Omental fat pad (tissue), 4 donors: ENCODE results near the gene HAS3. TPM values are rescaled to one million over a fixed set of nuclear protein-coding genes. Genes with fewer than 3 reads are reported as not detected.
"Not testable (repeated sequence)": the region's sequence is repeated elsewhere in the genome, so short reads cannot be mapped to it uniquely, and the experiment has no call there.

Experiments
- ATAC-seq: fragments of 150-250 bp; one replicate; pipeline ENCODE4 v1.9.1; 2016; ENCODE audit warnings: mild to moderate bottlenecking, moderate library complexity; ENCODE audit not compliant: low FRiP score
- DNase-seq: peaks from one replicate; pipeline ENCODE4 v3.0.0-alpha.2; 2019; ENCODE audit warnings: low spot score
- total RNA-seq, 4 donors: library from RNA; depleted of rRNA; stranded (reverse); fragments of >200 nt; gene quantifications; one replicate each; pipeline ENCODE4 v1.1.0, GENCODE V29; 2016
- TF ChIP-seq, protein P1 (sequence below), 3 donors: fragments of 450-650 bp; IDR thresholded peaks; one replicate each; pipeline ENCODE4 v1.5.1; 2016 to 2017; ENCODE audit warnings: antibody characterized with exemption in 3 of 3, mild to moderate bottlenecking in 3 of 3, moderate library complexity in 2 of 3

HAS3 gene
- total RNA-seq, 4 donors from 2014 or later: 0.36 to 2.2 (median 1.2) TPM

DNA sequence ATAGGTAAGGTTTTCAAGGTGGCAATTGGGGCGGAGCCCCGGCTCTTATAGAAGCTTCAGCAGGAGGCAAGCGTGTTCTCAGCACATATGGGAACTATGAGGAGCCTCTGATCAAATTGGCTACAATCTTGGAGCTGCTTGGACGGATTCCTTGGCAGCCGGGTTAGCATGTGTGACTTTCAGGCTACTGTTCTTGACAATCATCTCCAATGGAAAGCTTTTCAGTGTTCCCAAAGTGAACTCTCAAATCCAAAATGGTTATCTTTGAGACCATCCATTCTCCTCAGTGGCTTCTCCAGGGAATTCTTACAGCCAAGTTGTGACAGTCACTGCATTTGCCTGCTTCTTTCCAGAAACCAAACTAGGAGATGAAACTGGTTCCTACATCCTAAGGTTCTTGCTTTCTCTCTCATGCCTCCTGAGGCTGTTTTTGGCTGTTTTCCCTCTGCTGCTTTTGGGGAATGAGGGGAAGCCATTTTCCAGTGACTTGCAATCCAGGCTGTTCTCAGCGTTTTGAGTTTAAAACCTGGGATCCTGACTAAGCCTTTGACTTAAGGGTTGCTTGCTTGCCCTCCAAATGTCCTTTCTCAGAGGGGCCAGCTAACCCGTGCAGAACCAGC lies 10.9 kb downstream of the HAS3 start:
- ATAC-seq (no peak), DNase-seq (no peak)
- TF ChIP-seq, protein P1, sequence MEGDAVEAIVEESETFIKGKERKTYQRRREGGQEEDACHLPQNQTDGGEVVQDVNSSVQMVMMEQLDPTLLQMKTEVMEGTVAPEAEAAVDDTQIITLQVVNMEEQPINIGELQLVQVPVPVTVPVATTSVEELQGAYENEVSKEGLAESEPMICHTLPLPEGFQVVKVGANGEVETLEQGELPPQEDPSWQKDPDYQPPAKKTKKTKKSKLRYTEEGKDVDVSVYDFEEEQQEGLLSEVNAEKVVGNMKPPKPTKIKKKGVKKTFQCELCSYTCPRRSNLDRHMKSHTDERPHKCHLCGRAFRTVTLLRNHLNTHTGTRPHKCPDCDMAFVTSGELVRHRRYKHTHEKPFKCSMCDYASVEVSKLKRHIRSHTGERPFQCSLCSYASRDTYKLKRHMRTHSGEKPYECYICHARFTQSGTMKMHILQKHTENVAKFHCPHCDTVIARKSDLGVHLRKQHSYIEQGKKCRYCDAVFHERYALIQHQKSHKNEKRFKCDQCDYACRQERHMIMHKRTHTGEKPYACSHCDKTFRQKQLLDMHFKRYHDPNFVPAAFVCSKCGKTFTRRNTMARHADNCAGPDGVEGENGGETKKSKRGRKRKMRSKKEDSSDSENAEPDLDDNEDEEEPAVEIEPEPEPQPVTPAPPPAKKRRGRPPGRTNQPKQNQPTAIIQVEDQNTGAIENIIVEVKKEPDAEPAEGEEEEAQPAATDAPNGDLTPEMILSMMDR (IDR thresholded peaks at IDR 0.05): no peak

DNA sequence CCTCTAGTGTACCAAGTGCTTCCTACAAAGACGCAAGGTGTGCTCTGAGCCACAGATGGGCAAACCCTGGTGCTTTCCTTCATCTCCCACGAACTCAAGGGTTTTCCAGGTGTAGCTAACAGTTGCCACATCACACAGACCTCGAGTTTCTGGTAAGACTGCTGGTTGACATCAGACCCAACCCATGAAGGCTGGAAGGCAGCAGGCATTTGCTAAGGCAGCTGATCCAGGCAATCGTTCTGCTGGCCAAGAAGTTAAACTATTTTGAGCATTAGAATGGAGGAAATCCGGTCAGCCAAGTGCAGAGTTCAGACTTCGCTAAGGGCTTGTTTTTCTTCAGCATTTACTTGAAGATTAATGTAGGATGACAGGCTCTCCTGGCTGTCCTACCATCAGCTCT lies 11.5 kb downstream of the HAS3 start:
- no peak for DNase-seq
- TF ChIP-seq, protein P1 (IDR thresholded peaks at IDR 0.05): no peak
- ATAC-seq: no peak

DNA sequence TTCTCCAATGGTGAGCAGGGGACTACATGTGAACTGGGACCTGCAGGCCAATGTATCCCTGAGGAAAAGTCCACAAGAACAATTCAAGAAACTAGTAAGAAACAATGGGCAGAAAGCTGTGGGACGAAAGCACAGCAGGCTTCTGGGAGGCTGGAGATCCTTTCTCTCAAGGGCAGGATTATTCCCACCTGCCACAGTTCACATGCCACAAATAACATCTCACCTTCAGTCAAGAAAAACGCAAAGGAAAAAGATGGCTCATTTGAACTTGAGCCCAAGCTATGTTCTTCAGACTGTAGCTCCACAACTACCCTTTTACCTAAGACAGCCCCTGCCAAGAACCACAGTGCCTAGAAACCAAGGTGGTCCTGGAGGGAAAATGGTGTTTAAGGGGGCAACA lies 13.0 kb downstream of the HAS3 start:
- ATAC-seq: no peak
- DNase-seq: no peak
- TF ChIP-seq, protein P1 (IDR thresholded peaks at IDR 0.05): no peak

DNA sequence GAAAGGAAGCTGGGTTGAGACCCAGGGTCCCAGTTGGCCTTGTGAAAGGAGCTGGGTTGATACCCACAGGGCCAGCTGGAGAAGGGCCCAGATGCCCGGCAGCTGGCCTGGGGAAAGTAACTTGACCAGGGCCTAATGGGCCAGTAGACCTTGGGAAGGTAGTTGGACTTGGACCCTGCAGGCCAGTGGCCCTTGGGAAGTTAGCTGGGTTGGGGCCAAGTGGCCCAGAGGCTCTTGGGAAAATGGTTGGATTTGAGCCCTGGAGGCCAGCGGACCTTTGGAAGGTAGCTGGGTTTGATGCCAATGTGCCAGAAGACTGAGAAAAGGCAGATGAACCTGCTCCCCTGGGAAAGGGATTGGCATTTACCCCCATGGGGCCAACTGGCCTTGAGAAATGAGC lies 13.5 kb downstream of the HAS3 start:
- TF ChIP-seq, protein P1 (IDR thresholded peaks at IDR 0.05): no peak

DNA sequence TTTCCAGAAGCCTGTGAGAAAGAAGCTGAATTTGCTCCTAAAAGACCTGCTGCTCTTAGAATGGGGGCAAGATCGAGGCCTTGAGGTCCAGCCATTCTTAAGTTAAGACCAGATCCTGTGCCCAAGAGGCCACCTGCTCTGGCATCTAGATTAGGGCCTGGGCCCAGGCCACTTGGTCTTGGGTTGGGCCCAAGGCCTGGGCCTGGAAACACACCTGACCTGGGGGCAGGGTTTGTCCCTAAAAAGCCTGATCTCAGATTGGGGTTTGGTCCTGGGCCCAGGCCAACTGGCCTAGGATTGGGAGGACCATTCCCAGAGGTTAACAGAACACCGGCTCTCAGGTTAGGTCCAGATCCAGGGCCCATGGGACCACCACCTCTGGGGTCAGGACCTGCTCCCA lies 14.1 kb downstream of the HAS3 start:
- no peak for DNase-seq
- ATAC-seq: no peak
- TF ChIP-seq, protein P1 (IDR thresholded peaks at IDR 0.05): no peak

More for the DNA sequence above, 13.5 kb downstream of the HAS3 start:
- DNase-seq: no peak
- no peak for ATAC-seq

DNA sequence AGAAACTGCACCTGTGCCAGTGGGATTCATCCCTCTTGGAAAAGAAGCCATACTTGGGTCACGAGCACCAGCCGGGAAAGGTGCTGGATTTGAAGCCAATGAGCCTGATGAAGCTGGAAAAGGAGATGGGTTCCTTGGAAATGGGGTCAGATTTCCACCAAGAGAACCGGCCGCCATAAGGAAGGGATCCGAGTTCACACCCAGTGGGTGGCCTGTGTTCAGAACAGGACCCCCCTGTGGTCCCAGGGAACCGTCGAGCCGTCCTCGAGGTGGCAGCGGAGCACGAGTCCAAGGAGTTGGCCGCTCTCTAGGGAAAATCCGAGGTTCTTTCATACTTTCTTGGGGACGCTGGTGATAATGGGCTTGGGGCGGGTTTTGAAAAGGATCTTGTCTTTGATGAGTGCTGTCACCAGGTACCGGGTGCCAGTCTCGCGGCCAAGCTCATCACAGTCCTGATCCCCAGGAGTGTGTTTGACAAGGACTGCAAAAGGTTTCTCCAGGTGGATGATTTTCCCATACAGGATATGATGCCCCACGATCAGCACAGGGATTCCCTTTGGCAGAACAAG lies 14.7 kb downstream of the HAS3 start:
- ATAC-seq (no peak), DNase-seq (no peak)
- TF ChIP-seq, protein P1 (IDR thresholded peaks at IDR 0.05): no peak

DNA sequence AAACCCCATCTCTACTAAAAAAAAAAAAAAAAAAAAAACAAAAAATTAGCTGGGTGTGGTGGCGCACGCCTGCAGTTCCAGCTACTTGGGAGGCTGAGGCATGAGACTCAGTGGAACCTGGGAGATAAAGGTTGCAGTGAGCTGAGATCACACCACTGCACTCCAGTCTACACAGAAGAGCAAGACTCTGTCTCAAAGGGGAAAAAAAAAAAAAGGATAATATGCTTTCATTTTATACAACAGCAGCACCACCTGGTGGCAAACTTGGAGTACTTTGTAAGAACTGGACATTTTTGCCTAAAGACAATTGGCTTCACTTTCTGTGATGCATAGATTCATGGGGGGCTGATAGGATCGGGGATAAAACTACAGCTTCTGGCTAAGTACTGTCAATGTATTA lies 18.5 kb downstream of the HAS3 start:
- DNase-seq: no peak
- peak; percentile 38 for ATAC-seq
- TF ChIP-seq, protein P1 (IDR thresholded peaks at IDR 0.05): peak in 1 of 3 donors; percentile 48

DNA sequence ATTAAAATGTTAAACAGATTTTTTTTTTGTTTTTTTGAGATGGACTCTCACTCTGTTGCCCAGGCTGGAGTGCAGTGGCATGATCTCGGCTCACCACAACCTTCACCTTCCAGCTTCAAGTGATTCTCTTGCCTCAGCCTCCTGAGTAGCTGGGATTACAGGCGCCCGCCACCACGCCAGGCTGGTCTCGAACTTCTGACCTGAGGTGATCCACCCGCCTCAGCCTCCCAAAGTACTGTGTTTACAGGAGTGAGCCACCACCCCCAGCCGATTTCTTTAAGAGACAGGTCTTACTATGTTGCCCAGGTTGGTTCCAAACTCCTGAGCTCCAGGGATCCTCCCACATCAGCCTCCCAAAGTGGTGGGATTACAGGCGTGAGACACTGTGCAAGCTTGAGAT lies 19.0 kb downstream of the HAS3 start:
- not testable (repeated sequence) for DNase-seq, ATAC-seq

DNA sequence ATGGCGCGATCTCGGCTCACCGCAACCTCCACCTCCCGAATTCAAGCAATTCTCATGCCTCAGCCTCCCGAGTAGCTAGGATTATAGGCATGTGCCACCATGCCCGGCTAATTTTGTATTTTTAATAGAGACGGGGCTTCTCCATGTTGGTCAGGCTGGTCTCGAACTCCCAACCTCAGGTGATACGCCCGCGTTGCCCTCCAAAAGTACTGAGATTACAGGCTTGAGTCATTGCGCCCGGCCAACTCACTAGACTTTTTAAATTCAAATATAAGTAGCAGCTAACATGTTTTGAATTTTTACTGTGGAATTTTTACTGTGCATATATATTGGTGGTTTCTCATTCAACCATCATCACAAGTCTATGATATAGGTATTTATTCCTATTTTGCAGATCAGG lies 19.5 kb downstream of the HAS3 start:
- not testable (repeated sequence) for ATAC-seq, DNase-seq
